ENCODE measurements around the gene SEZ6. TPM values are rescaled to one million over a fixed set of nuclear protein-coding genes. Genes with fewer than 3 reads are reported as not detected.

SEZ6 gene
- total RNA-seq, 2 donors from 2014 or later = not detected

GRCh38 chr17:28917465-28917864 lies 88.4 kb downstream of the SEZ6 start:
- Histone ChIP-seq H3K27ac (no peak overlapping the region), H3K27me3 (no peaks in the 10 kb centered on the region), H3K36me3 (replicated peaks in 1 of 2; ENCODE audit: insufficient read depth in 1 of 2, low read depth in 2 of 2) (peaks cover 12 to 52% of the 10 kb centered on the region in 2 donors), H3K4me3 (no peak overlapping the region), H3K4me1 (no peaks in the 10 kb centered on the region), H3K9me3 (no peaks in the 10 kb centered on the region)
- TF ChIP-seq CTCF (IDR thresholded peaks at IDR 0.05) = no peak
- no peak for TF ChIP-seq POLR2A (IDR thresholded peaks at IDR 0.05)
- 83 to 85% methylated on average over 4 to 5 of the region's 5 CpGs for WGBS, 2 donors
- intact Hi-C loops (cut with DNase I) = no loop called here
- no peak for ATAC-seq
- DNase-seq = no peak

- no peak for ATAC-seq
- intact Hi-C loops (cut with DNase I) = no loop called here
- H3K27me3 ChIP-seq = no peaks in the 10 kb centered on the region
- H3K36me3 ChIP-seq (replicated peaks in 1 of 2; ENCODE audit: insufficient read depth in 1 of 2, low read depth in 2 of 2) = peaks cover 12 to 52% of the 10 kb centered on the region in 2 donors
- H3K9me3 ChIP-seq = no peaks in the 10 kb centered on the region
- H3K4me1 ChIP-seq = no peaks in the 10 kb centered on the region
- no peak overlapping the region for H3K27ac ChIP-seq
- 79 to 84% methylated on average over 12 of the region's 12 CpGs for WGBS, 2 donors
- H3K4me3 ChIP-seq = no peak overlapping the region
- DNase-seq = no peak
- TF ChIP-seq CTCF (IDR thresholded peaks at IDR 0.05) (no peak), POLR2A (IDR thresholded peaks at IDR 0.05) (no peak)
Measured at GRCh38 chr17:28917029-28917428, 88.8 kb downstream of the SEZ6 start.

GRCh38 chr17:28916302-28916934 lies 89.4 kb downstream of the SEZ6 start:
- no peaks in the 10 kb centered on the region for H3K9me3 ChIP-seq
- TF ChIP-seq POLR2A (IDR thresholded peaks at IDR 0.05) = no peak
- TF ChIP-seq CTCF (IDR thresholded peaks at IDR 0.05) = peak; percentile 32 to 69 (median 64)
- DNase-seq (peak; percentile 53 to 71 (median 58)), ATAC-seq (peak; percentile 68)
- WGBS, 2 donors = 48 to 49% methylated on average over 5 to 6 of the region's 6 CpGs
- no peaks in the 10 kb centered on the region for H3K4me1 ChIP-seq
- intact Hi-C loops (cut with DNase I) = no loop called here
- H3K4me3 ChIP-seq = no peak overlapping the region
- no peaks in the 10 kb centered on the region for H3K27me3 ChIP-seq
- H3K27ac ChIP-seq = no peak overlapping the region
- H3K36me3 ChIP-seq (replicated peaks in 1 of 2; ENCODE audit: insufficient read depth in 1 of 2, low read depth in 2 of 2) = peaks cover 12 to 53% of the 10 kb centered on the region in 2 donors

- Histone ChIP-seq H3K27ac (no peak overlapping the region), H3K9me3 (no peaks in the 10 kb centered on the region), H3K36me3 (replicated peaks in 1 of 2; ENCODE audit: insufficient read depth in 1 of 2, low read depth in 2 of 2) (peaks cover 17 to 51% of the 10 kb centered on the region in 2 donors), H3K4me1 (no peaks in the 10 kb centered on the region), H3K4me3 (no peak overlapping the region), H3K27me3 (no peaks in the 10 kb centered on the region)
- TF ChIP-seq POLR2A (IDR thresholded peaks at IDR 0.05) (no peak), CTCF (IDR thresholded peaks at IDR 0.05) (no peak)
- DNase-seq (no peak), ATAC-seq (no peak)
- intact Hi-C loops (cut with DNase I) = no loop called here
- WGBS, 2 donors = 80 to 94% methylated on average over 6 of the region's 6 CpGs
Measured at GRCh38 chr17:28912938-28913333, 92.9 kb downstream of the SEZ6 start.
